ENCODE data around the gene ZFYVE21. TPM values are rescaled to one million over a fixed set of nuclear protein-coding genes. Genes with fewer than 3 reads are reported as not detected.
A peak's percentile ranks its signal among the peaks of the same experiment; 100 is the strongest.

The ZFYVE21 gene
- total RNA-seq, 5 donors from 2014 or later (not counting 1 experiment from before 2014, with no cell fraction given) = 8.8 to 22.8 (median 22.1) TPM

DNA sequence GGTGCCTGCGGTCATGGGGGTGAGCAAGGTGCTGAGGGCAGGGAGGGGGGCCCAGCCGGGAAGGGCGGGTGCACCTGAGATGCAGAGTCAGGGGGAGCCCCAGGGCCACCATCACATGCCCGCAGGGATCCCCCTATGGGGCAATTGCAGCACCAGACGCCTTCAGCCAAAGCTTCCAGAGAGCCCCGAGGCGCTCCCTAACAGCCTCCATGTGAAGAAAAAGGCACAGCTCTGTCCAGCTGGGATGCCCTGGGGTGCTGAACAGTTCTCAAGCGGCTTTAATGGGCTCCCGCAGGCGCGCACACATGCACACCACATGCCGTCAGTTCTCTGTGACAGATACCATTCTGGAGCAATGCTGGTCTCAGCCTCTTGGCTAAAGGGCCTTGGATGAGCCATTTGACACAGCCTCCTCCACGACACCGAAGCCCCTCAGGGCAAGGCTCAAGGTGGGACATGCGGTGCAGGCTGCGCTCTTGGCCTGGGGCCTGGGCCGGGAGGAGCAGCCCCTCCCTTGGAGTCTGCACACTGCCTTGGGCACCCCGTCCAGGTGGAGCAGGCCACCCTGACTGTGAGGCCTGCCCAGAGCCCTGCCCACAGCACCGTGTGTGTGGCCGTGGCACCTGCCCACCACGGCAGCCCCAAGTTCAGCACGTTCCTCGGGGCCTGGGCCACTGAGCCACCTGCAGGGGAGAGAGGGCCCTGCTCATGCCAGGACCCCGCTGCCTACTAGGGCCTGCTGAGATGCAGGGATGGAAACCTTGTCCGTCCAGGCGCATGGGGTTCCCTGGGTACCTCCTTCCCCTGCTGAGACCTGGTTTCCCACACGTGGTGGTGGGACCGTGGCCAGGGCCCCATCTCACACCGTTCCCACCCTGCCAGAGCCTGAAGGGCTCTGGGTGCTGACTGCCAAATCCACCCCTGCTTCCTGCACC lies 8.0 kb upstream of the ZFYVE21 start:
- H3K4me1 Mint-ChIP-seq = peaks cover 0 to 15% (median 5%) of the 10 kb centered on the region in 3 donors
- H3K36me3 Mint-ChIP-seq = peaks cover 10% of the 10 kb centered on the region
- no peaks in the 10 kb centered on the region for H3K27me3 Mint-ChIP-seq
- Histone ChIP-seq H3K4me3 (ENCODE audit: control insufficient read depth in 1 of 2, extremely low read depth in 1 of 2, low read length in 1 of 2) (no peak overlapping the region), H3K9me3 (no peaks in the 10 kb centered on the region), H3K27me3 (replicated peaks in 1 of 2; ENCODE audit: control insufficient read depth in 2 of 2, extremely low read depth in 1 of 2, insufficient read depth in 2 of 2, low read length in 1 of 2) (no peaks in the 10 kb centered on the region), H3K36me3 (ENCODE audit: control insufficient read depth in 2 of 2, extremely low read depth in 1 of 2, insufficient read depth in 1 of 2, low read length in 1 of 2) (peaks cover 18 to 21% of the 10 kb centered on the region in 2 donors), H3K4me1 (ENCODE audit: control insufficient read depth in 1 of 2, extremely low read depth in 1 of 2, insufficient read depth in 2 of 2, low read length in 2 of 2) (peaks cover 0 to 11% of the 10 kb centered on the region in 2 experiments), H3K27ac (ENCODE audit: low read length) (no peak overlapping the region)
- no peak overlapping the region for H3K4me3 Mint-ChIP-seq
- H3K9me3 Mint-ChIP-seq = no peaks in the 10 kb centered on the region
- ChIA-PET POLR2A (no interaction called here), CTCF (no interaction called here)
- DNase-seq = no peak
- H3K27ac Mint-ChIP-seq = no peak overlapping the region
- WGBS (ENCODE audit: insufficient coverage) = 92% methylated on average over 28 of the region's 29 CpGs
- peak in 2 of 4 experiments; percentile 8 to 12 for ATAC-seq (replicated peaks in 1 of 4)

GRCh38 chr14:103708750-103709187 lies 6.8 kb upstream of the ZFYVE21 start:
- no peaks in the 10 kb centered on the region for H3K27me3 ChIP-seq (replicated peaks in 1 of 2; ENCODE audit: control insufficient read depth in 2 of 2, extremely low read depth in 1 of 2, insufficient read depth in 2 of 2, low read length in 1 of 2)
- Mint-ChIP-seq H3K27me3 (no peaks in the 10 kb centered on the region), H3K4me3 (no peak overlapping the region), H3K4me1 (peaks cover 6 to 25% (median 12%) of the 10 kb centered on the region in 3 donors), H3K9me3 (no peaks in the 10 kb centered on the region), H3K27ac (no peak overlapping the region), H3K36me3 (peaks cover 5% of the 10 kb centered on the region)
- ATAC-seq (replicated peaks in 1 of 4) (no peak), DNase-seq (no peak)
- ChIA-PET POLR2A (no interaction called here), CTCF (no interaction called here)
- WGBS (ENCODE audit: insufficient coverage) = 96% methylated on average over 18 of the region's 18 CpGs
- H3K36me3 ChIP-seq (ENCODE audit: control insufficient read depth in 2 of 2, extremely low read depth in 1 of 2, insufficient read depth in 1 of 2, low read length in 1 of 2) = peaks cover 13 to 15% of the 10 kb centered on the region in 2 donors
- peaks cover 0 to 17% of the 10 kb centered on the region in 2 experiments for H3K4me1 ChIP-seq (ENCODE audit: control insufficient read depth in 1 of 2, extremely low read depth in 1 of 2, insufficient read depth in 2 of 2, low read length in 2 of 2)
- no peak overlapping the region for H3K4me3 ChIP-seq (ENCODE audit: control insufficient read depth in 1 of 2, extremely low read depth in 1 of 2, low read length in 1 of 2)
- H3K9me3 ChIP-seq = no peaks in the 10 kb centered on the region
- no peak overlapping the region for H3K27ac ChIP-seq (ENCODE audit: low read length)

- ATAC-seq (replicated peaks in 1 of 4) = no peak
- peaks cover 6 to 29% (median 18%) of the 10 kb centered on the region in 3 donors for H3K4me1 Mint-ChIP-seq
- Histone ChIP-seq H3K4me1 (ENCODE audit: control insufficient read depth in 1 of 2, extremely low read depth in 1 of 2, insufficient read depth in 2 of 2, low read length in 2 of 2) (peaks cover 2 to 27% of the 10 kb centered on the region in 2 experiments), H3K27ac (ENCODE audit: low read length) (no peak overlapping the region), H3K27me3 (replicated peaks in 1 of 2; ENCODE audit: control insufficient read depth in 2 of 2, extremely low read depth in 1 of 2, insufficient read depth in 2 of 2, low read length in 1 of 2) (no peaks in the 10 kb centered on the region), H3K4me3 (ENCODE audit: control insufficient read depth in 1 of 2, extremely low read depth in 1 of 2, low read length in 1 of 2) (no peak overlapping the region), H3K36me3 (ENCODE audit: control insufficient read depth in 2 of 2, extremely low read depth in 1 of 2, insufficient read depth in 1 of 2, low read length in 1 of 2) (peaks cover 10 to 15% of the 10 kb centered on the region in 2 donors), H3K9me3 (no peaks in the 10 kb centered on the region)
- no peak overlapping the region for H3K27ac Mint-ChIP-seq
- whole genome bisulfite sequencing (ENCODE audit: insufficient coverage) = 95% methylated on average over 8 of the region's 15 CpGs
- no peaks in the 10 kb centered on the region for H3K9me3 Mint-ChIP-seq
- ChIA-PET CTCF (no interaction called here), POLR2A (no interaction called here)
- no peaks in the 10 kb centered on the region for H3K27me3 Mint-ChIP-seq
- peaks cover 3% of the 10 kb centered on the region for H3K36me3 Mint-ChIP-seq
- no peak overlapping the region for H3K4me3 Mint-ChIP-seq
- DNase-seq = no peak
Measured at GRCh38 chr14:103709814-103710213, 5.8 kb upstream of the ZFYVE21 start.

DNA sequence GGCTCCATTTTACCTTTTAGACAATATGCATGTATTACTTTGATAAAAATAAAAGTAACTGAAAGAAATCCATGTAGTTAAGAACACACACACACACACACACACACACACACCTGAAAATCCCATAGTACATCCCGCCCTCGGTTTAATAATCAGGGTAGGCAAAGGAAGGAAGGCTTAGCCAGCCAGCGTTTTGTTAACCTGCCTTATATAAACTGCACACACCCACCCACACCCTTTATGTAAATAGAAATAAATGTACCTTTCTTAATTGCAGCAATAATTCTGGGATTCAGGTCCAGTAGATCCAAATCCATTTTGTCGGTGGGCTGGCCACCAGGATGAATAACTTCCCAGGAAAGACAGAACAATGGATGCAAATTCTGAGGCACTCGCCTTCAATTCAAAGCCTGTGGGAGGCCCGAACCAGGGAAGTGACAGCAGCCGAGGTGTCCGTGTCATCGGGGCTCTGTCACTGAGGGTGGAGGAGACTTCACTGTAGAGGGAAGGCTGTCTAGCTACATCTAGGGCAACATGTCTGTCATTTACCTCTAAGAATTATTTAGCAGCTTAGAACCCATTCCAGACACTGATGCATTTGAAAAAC lies 4.7 kb upstream of the ZFYVE21 start:
- peaks cover 5 to 15% of the 10 kb centered on the region in 2 donors for H3K36me3 ChIP-seq (ENCODE audit: control insufficient read depth in 2 of 2, extremely low read depth in 1 of 2, insufficient read depth in 1 of 2, low read length in 1 of 2)
- WGBS (ENCODE audit: insufficient coverage) = 97% methylated on average over 4 of the region's 9 CpGs
- Mint-ChIP-seq H3K4me1 (peaks cover 12 to 32% (median 21%) of the 10 kb centered on the region in 3 donors), H3K4me3 (no peak overlapping the region), H3K36me3 (no peaks in the 10 kb centered on the region), H3K27me3 (no peaks in the 10 kb centered on the region), H3K27ac (peak overlapping the region in 1 of 2 donors; percentile 48), H3K9me3 (no peaks in the 10 kb centered on the region)
- CTCF ChIA-PET = no interaction called here
- POLR2A ChIA-PET = no interaction called here
- DNase-seq = no peak
- H3K4me3 ChIP-seq (ENCODE audit: control insufficient read depth in 1 of 2, extremely low read depth in 1 of 2, low read length in 1 of 2) = no peak overlapping the region
- no peaks in the 10 kb centered on the region for H3K9me3 ChIP-seq
- H3K27me3 ChIP-seq (replicated peaks in 1 of 2; ENCODE audit: control insufficient read depth in 2 of 2, extremely low read depth in 1 of 2, insufficient read depth in 2 of 2, low read length in 1 of 2) = no peaks in the 10 kb centered on the region
- no peak overlapping the region for H3K27ac ChIP-seq (ENCODE audit: low read length)
- ATAC-seq (replicated peaks in 1 of 4) = no peak
- peaks cover 2 to 28% of the 10 kb centered on the region in 2 experiments for H3K4me1 ChIP-seq (ENCODE audit: control insufficient read depth in 1 of 2, extremely low read depth in 1 of 2, insufficient read depth in 2 of 2, low read length in 2 of 2)

GRCh38 chr14:103711516-103712431 lies 3.8 kb upstream of the ZFYVE21 start:
- H3K27me3 Mint-ChIP-seq = no peaks in the 10 kb centered on the region
- DNase-seq (no peak), ATAC-seq (replicated peaks in 1 of 4) (no peak)
- H3K4me3 Mint-ChIP-seq = no peak overlapping the region
- Histone ChIP-seq H3K36me3 (ENCODE audit: control insufficient read depth in 2 of 2, extremely low read depth in 1 of 2, insufficient read depth in 1 of 2, low read length in 1 of 2) (peaks cover 5 to 14% of the 10 kb centered on the region in 2 donors), H3K27me3 (replicated peaks in 1 of 2; ENCODE audit: control insufficient read depth in 2 of 2, extremely low read depth in 1 of 2, insufficient read depth in 2 of 2, low read length in 1 of 2) (no peaks in the 10 kb centered on the region), H3K27ac (ENCODE audit: low read length) (no peak overlapping the region), H3K4me1 (ENCODE audit: control insufficient read depth in 1 of 2, extremely low read depth in 1 of 2, insufficient read depth in 2 of 2, low read length in 2 of 2) (peaks cover 5 to 34% of the 10 kb centered on the region in 2 experiments), H3K9me3 (no peaks in the 10 kb centered on the region), H3K4me3 (ENCODE audit: control insufficient read depth in 1 of 2, extremely low read depth in 1 of 2, low read length in 1 of 2) (no peak overlapping the region)
- no peaks in the 10 kb centered on the region for H3K36me3 Mint-ChIP-seq
- CTCF ChIA-PET = no interaction called here
- H3K27ac Mint-ChIP-seq = no peak overlapping the region
- H3K9me3 Mint-ChIP-seq = no peaks in the 10 kb centered on the region
- H3K4me1 Mint-ChIP-seq = peaks cover 15 to 36% (median 23%) of the 10 kb centered on the region in 3 donors
- POLR2A ChIA-PET = no interaction called here
- WGBS (ENCODE audit: insufficient coverage) = 85% methylated on average over 23 of the region's 27 CpGs

Measured in T-cell (primary cell).